ENCODE data around the gene OSBPL2.

- TF ChIP-seq RAD21 (IDR thresholded peaks at IDR 0.05; ENCODE audit: low read depth): no peak
- TF ChIP-seq TEAD4 (IDR thresholded peaks at IDR 0.05): no peak
- TF ChIP-seq FOXM1 (IDR thresholded peaks at IDR 0.05; ENCODE audit: borderline replicate concordance, low read depth): no peak
- no peak for TF ChIP-seq CREB1 (IDR thresholded peaks at IDR 0.05; ENCODE audit: low read depth)
- TF ChIP-seq YY1 (IDR thresholded peaks at IDR 0.05; ENCODE audit: low read depth): no peak
- no peak for TF ChIP-seq TAF1 (IDR thresholded peaks at IDR 0.05; ENCODE audit: low read depth)
- no peak for TF ChIP-seq TCF12 (IDR thresholded peaks at IDR 0.05; ENCODE audit: low read depth)
- TF ChIP-seq CEBPB (IDR thresholded peaks at IDR 0.05): no peak
- no peak for TF ChIP-seq EP300 (IDR thresholded peaks at IDR 0.05; ENCODE audit: borderline replicate concordance)
Observed at GRCh38 chr20:62219101-62219991, 19.0 kb upstream of the OSBPL2 start.

All from Ishikawa (cell line).